Mucosa of descending colon (tissue), 3 donors: ENCODE data around the gene MTR. TPM values are rescaled to one million over a fixed set of nuclear protein-coding genes. Genes with fewer than 3 reads are reported as not detected.

Source experiments
- ATAC-seq: fragments of 200-7000 bp; cut with Tn5 transposase; one replicate; pipeline ENCODE4 v1.9.1; 2020; ENCODE audit warnings: mild to moderate bottlenecking, moderate library complexity
- DNase-seq, 3 donors: peaks; one replicate each; pipeline ENCODE4 v3.0.0-alpha.2; 2020
- H3K36me3 ChIP-seq: fragments of 200-600 bp; one replicate; pipeline ENCODE4 v1.8.0; 2021; ENCODE audit warnings: low read depth, mild to moderate bottlenecking
- H3K4me1 ChIP-seq: fragments of 200-600 bp; one replicate; pipeline ENCODE4 v1.8.0; 2021; ENCODE audit warnings: low read depth, mild to moderate bottlenecking
- H3K4me3 ChIP-seq: fragments of 200-600 bp; one replicate; pipeline ENCODE4 v1.8.0; 2021; ENCODE audit warnings: mild to moderate bottlenecking
- H3K9me3 ChIP-seq: fragments of 200-600 bp; one replicate; pipeline ENCODE4 v1.8.0; 2021; ENCODE audit warnings: mild to moderate bottlenecking
- CTCF ChIP-seq: fragments of 200-600 bp; IDR thresholded peaks from one replicate; pipeline ENCODE4 v1.8.0; 2022; ENCODE audit warnings: antibody characterized with exemption, mild to moderate bottlenecking
- intact Hi-C, 2 donors: fragments of 100-400 bp; cut with DNase I in 1 of 2; cut with micrococcal nuclease in 1 of 2; formaldehyde crosslinking; loops; one replicate each; pipeline versions ENCODE4 v1.11.0 to v1.11.1; 2022; cut with DNase I, micrococcal nuclease
- total RNA-seq, 3 donors: library from RNA; stranded (reverse); fragmentation: NEBNext Ultra II Directional in 2 of 3; extraction: Animal tissue kit (Norgen Biotek cat#: 25700) in 2 of 3; gene quantifications; one replicate each; pipeline versions ENCODE4 v1.2.1 to v1.2.4, GENCODE V29; 2021 to 2023
- donor health status: DM: no; HTN: no; CAD: no; lungs with moderate emphysema.
- donor health status: DM: no; HTN: no; CAD: no.
- donor health status: DM: no; HTN: yes; CAD: no.

Gene MTR
- total RNA-seq, 3 donors from 2014 or later = 21.7 to 41.1 (median 23.5) TPM

GRCh38 chr1:236808564-236809130, 13.6 kb downstream of the MTR start:
- Histone ChIP-seq H3K36me3 (no peaks in the 10 kb centered on the region), H3K4me1 (no peaks in the 10 kb centered on the region), H3K4me3 (no peak overlapping the region), H3K9me3 (no peaks in the 10 kb centered on the region)
- intact Hi-C loops = no loop called here
- peak; percentile 92 for ATAC-seq
- TF ChIP-seq CTCF = no peak
- peak in 1 of 3 donors; percentile 44 for DNase-seq

DNA sequence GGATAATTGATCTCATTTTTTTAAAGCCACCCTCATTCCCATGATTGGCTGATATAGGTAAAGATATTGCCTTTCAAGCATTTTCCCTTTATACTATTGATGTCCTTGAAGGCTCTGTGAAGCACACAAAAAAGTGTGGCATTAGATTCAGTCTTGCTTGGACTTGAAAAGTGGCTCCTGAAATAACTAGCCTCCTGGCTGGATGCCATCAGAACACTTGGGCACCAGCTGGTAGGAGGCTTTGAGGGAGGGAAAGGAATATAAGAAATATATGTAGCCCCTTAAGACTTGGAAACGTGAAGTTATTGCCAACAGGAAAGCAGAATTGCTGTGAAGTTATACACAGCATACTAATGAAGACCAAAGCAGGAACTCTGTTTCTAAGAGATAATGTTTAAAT, 14.1 kb downstream of the MTR start:
- intact Hi-C loops = no loop called here
- no peaks in the 10 kb centered on the region for H3K36me3 ChIP-seq
- peak in 1 of 3 donors; percentile 16 for DNase-seq

DNA sequence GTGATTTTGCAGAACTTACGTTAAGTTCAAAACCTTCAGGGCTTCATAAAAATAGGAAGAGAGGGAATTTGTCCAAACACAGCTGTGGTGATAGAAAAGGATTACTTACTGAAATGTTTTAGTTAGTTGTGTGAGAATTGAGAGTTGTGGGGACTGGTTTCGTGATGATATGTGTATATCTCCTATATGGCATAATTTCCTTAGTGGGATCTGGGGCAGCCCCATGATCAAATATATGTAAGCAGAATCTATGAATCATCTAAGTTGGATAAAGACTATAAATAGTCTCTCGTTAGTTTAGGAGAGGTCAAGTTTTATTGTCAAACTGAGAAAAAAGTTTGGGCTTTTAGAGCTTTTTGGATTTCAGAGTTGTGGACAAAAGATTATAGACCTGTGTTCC, 14.9 kb downstream of the MTR start:
- TF ChIP-seq CTCF = no peak
- DNase-seq (no peak), ATAC-seq (no peak)
- H3K4me1 ChIP-seq = no peaks in the 10 kb centered on the region
- H3K9me3 ChIP-seq = no peaks in the 10 kb centered on the region
- H3K4me3 ChIP-seq = no peak overlapping the region
- H3K36me3 ChIP-seq = no peaks in the 10 kb centered on the region
- intact Hi-C loops = no loop called here

More for the DNA sequence above, 14.1 kb downstream of the MTR start:
- TF ChIP-seq CTCF = no peak
- H3K4me1 ChIP-seq = no peaks in the 10 kb centered on the region
- no peak for ATAC-seq
- H3K4me3 ChIP-seq = no peak overlapping the region
- H3K9me3 ChIP-seq = no peaks in the 10 kb centered on the region

GRCh38 chr1:236812334-236813030, 17.4 kb downstream of the MTR start:
- no peak for ATAC-seq
- no peak for DNase-seq
- Histone ChIP-seq H3K4me1 (no peaks in the 10 kb centered on the region), H3K4me3 (no peak overlapping the region), H3K9me3 (no peaks in the 10 kb centered on the region), H3K36me3 (no peaks in the 10 kb centered on the region)
- intact Hi-C loops = no loop called here
- TF ChIP-seq CTCF = no peak

DNA sequence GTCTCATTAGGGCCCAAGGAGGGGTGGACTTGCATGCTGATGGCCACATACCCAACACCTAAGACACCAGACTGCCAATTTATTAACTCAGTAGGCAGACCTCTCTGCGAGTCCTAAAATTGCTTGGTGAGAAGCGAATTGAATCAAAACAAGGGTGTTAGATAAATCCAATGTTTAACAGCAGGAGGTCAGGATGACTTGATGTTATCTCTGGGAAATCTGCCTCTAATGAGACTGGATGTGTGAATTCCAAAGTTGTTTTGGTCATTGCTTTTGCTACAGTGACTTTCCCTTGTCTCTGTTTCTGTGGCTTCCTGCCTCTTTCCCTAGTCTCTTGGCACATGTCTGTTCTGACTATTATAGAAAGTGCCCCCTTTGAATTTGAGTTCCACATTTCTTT, 20.8 kb downstream of the MTR start:
- ATAC-seq = no peak
- Histone ChIP-seq H3K4me1 (no peaks in the 10 kb centered on the region), H3K9me3 (no peaks in the 10 kb centered on the region), H3K4me3 (no peak overlapping the region), H3K36me3 (no peaks in the 10 kb centered on the region)
- intact Hi-C loops = no loop called here
- no peak for TF ChIP-seq CTCF
- no peak for DNase-seq
